ENCODE results near the gene GABBR2.
"Not testable (repeated sequence)": the region's sequence is repeated elsewhere in the genome, so short reads cannot be mapped to it uniquely, and the experiment has no call there.

DNA sequence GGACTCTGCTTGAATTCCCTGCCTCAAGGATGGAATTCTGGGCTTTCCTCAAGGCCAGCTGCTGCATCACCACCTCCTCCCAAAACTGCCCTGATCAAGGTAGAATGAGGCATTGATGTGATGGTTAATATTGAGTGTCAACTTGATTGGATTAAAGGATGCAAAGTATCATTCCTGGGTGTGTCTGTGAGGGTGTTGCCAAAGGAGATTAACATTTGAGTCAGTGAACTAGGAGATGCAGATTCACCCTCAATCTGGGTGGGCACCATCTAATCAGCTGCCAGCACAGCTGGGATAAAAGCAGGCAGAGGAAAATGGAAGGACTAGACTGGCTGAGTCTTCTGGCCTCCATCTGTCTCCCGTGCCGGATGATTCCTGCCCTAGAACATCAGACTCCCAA, 23.9 kb downstream of the GABBR2 start:
- TF ChIP-seq, protein P1, sequence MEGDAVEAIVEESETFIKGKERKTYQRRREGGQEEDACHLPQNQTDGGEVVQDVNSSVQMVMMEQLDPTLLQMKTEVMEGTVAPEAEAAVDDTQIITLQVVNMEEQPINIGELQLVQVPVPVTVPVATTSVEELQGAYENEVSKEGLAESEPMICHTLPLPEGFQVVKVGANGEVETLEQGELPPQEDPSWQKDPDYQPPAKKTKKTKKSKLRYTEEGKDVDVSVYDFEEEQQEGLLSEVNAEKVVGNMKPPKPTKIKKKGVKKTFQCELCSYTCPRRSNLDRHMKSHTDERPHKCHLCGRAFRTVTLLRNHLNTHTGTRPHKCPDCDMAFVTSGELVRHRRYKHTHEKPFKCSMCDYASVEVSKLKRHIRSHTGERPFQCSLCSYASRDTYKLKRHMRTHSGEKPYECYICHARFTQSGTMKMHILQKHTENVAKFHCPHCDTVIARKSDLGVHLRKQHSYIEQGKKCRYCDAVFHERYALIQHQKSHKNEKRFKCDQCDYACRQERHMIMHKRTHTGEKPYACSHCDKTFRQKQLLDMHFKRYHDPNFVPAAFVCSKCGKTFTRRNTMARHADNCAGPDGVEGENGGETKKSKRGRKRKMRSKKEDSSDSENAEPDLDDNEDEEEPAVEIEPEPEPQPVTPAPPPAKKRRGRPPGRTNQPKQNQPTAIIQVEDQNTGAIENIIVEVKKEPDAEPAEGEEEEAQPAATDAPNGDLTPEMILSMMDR (IDR thresholded peaks at IDR 0.05): not testable (repeated sequence)
- TF ChIP-seq POLR2A (IDR thresholded peaks at IDR 0.05): not testable (repeated sequence)

All from uterus (tissue), 2 donors.